H1 (cell line): ENCODE data around the gene ZNF556. TPM values are rescaled to one million over a fixed set of nuclear protein-coding genes. Genes with fewer than 3 reads are reported as not detected.

Experiments used
- CTCF ChIA-PET: fragments of 300-600 bp; sonication (Branson Sonifier 250); formaldehyde crosslinking; loops from one replicate; lab custom pipeline; 2021; ENCODE audit not compliant: partially characterized antibody; lab: Charles Lee
- POLR2A ChIA-PET: fragments of 300-600 bp; sonication (Branson Sonifier 250); formaldehyde crosslinking; loops from one replicate; lab custom pipeline; 2021; ENCODE audit warnings: inconsistent platforms; ENCODE audit not compliant: partially characterized antibody; lab: Charles Lee
- DNase-seq, 2 experiments: peaks; one replicate each; pipeline versions ENCODE4 v3.0.0 to v3.0.0-alpha.2; 2010 to 2022; ENCODE audit warnings: low spot score in 2 of 2, low read depth in 1 of 2, mixed read lengths in 1 of 2
- FAIRE-seq: peaks from 2 replicates; lab custom pipeline; 2011; peaks lifted over from hg19 to GRCh38; lab: Jason Lieb, UNC
- H2AFZ ChIP-seq: 2 replicates; pipeline ENCODE4 v1.8.1; 2012; ENCODE audit warnings: low read length, inconsistent platforms
- H2AK5ac ChIP-seq: 2 replicates; pipeline ENCODE4 v1.6.1; 2013; ENCODE audit warnings: low read depth, low read length
- H2BK120ac ChIP-seq: replicated peaks from 2 replicates; pipeline ENCODE3; 2013; ENCODE audit warnings: low read depth, low read length, inconsistent platforms
- H2BK12ac ChIP-seq: 2 replicates; pipeline ENCODE4 v1.6.1; 2013; ENCODE audit warnings: low read depth, low read length
- H2BK15ac ChIP-seq: 2 replicates; pipeline ENCODE4 v1.6.1; 2013; ENCODE audit warnings: low read length
- H2BK20ac ChIP-seq: 2 replicates; pipeline ENCODE4 v1.6.1; 2013; ENCODE audit warnings: low read length
- H2BK5ac ChIP-seq: 2 replicates; pipeline ENCODE4 v1.6.1; 2013; ENCODE audit warnings: low read depth, low read length
- H3K14ac ChIP-seq: 2 replicates; pipeline ENCODE4 v1.6.1; 2013; ENCODE audit warnings: inconsistent platforms; ENCODE audit not compliant: insufficient read length
- H3K18ac ChIP-seq: 2 replicates; pipeline ENCODE4 v1.6.1; 2013; ENCODE audit warnings: low read length; ENCODE audit errors: extremely low read depth
- H3K23ac ChIP-seq: 2 replicates; pipeline ENCODE4 v1.6.1; 2013; ENCODE audit warnings: inconsistent platforms; ENCODE audit not compliant: insufficient read length
- H3K23me2 ChIP-seq: 2 replicates; pipeline ENCODE4 v1.6.1; 2013; ENCODE audit warnings: low read depth, low read length
- H3K27ac ChIP-seq: 2 replicates; pipeline ENCODE4 v1.6.1; 2011; ENCODE audit warnings: low read depth, low read length, inconsistent platforms
- H3K27me3 ChIP-seq, 4 experiments: replicated peaks in 1 of 4; 1 replicate in 1 of 4; 2 replicates in 3 of 4; pipeline versions ENCODE4 v1.6.1 to v1.8.1; 2011 to 2013; ENCODE audit warnings: low read length in 3 of 4, mild to moderate bottlenecking in 3 of 4, inconsistent platforms in 2 of 4, mixed read lengths in 2 of 4, moderate library complexity in 1 of 4; ENCODE audit not compliant: control insufficient read depth in 3 of 4, insufficient read depth in 3 of 4; ENCODE audit errors: extremely low read depth in 1 of 4
- H3K36me3 ChIP-seq, 4 experiments: 2 replicates each; pipeline versions ENCODE4 v1.6.1 to v1.8.1; 2011 to 2013; ENCODE audit warnings: mild to moderate bottlenecking in 4 of 4, low read length in 3 of 4, moderate library complexity in 2 of 4, control low read depth in 1 of 4, inconsistent platforms in 1 of 4; ENCODE audit not compliant: insufficient read depth in 4 of 4, control insufficient read depth in 2 of 4
- H3K4ac ChIP-seq: replicated peaks from 2 replicates; pipeline ENCODE3; 2013; ENCODE audit warnings: low read length, low read depth, mixed read lengths, inconsistent platforms; ENCODE audit not compliant: insufficient read length
- H3K4me1 ChIP-seq, 4 experiments: replicated peaks in 1 of 4; 1 replicate in 1 of 4; 2 replicates in 3 of 4; pipeline versions ENCODE4 v1.6.1 to v1.8.1; 2011 to 2013; ENCODE audit warnings: low read length in 3 of 4, inconsistent platforms in 2 of 4, mixed read lengths in 1 of 4; ENCODE audit not compliant: insufficient read depth in 4 of 4, control insufficient read depth in 3 of 4
- H3K4me2 ChIP-seq, 2 experiments: 2 replicates each; pipeline versions ENCODE4 v1.6.1 to v1.8.1; 2011 to 2013; ENCODE audit warnings: low read depth in 2 of 2, low read length in 2 of 2, control low read depth in 1 of 2, inconsistent platforms in 1 of 2, mild to moderate bottlenecking in 1 of 2; ENCODE audit not compliant: insufficient read depth in 1 of 2
- H3K4me3 ChIP-seq, 4 experiments: fragments of 200-600, 300-600 bp in 1 of 4; sonication (generic), shearing (Covaris generic), sonication (Bioruptor Twin) in 1 of 4; 2 replicates each; pipeline versions ENCODE4 v1.5.1 to v1.8.1; 2011 to 2016; ENCODE audit warnings: low read length in 4 of 4, low read depth in 3 of 4, control low read depth in 2 of 4, inconsistent platforms in 2 of 4, mild to moderate bottlenecking in 2 of 4, mixed read lengths in 1 of 4, moderate library complexity in 1 of 4; ENCODE audit not compliant: insufficient read depth in 2 of 4; ENCODE audit errors: extremely low read depth in 1 of 4
- H3K56ac ChIP-seq: replicated peaks from 2 replicates; pipeline ENCODE3; 2013; ENCODE audit warnings: low read depth, mild to moderate bottlenecking, mixed read lengths, low read length, inconsistent platforms; ENCODE audit not compliant: insufficient read length
- H3K79me1 ChIP-seq: 2 replicates; pipeline ENCODE4 v1.6.1; 2013; ENCODE audit warnings: low read depth, low read length, control low read depth
- H3K79me2 ChIP-seq, 2 experiments: 2 replicates each; pipeline versions ENCODE4 v1.6.1 to v1.8.1; 2012 to 2013; ENCODE audit warnings: low read length in 2 of 2, mild to moderate bottlenecking in 2 of 2, inconsistent platforms in 1 of 2; ENCODE audit not compliant: insufficient read depth in 2 of 2, control insufficient read depth in 1 of 2
- H3K9ac ChIP-seq, 4 experiments: replicated peaks in 1 of 4; 1 replicate in 1 of 4; 2 replicates in 3 of 4; pipeline versions ENCODE4 v1.6.1 to v1.8.1; 2011 to 2013; ENCODE audit warnings: low read depth in 3 of 4, low read length in 3 of 4, control low read depth in 2 of 4, mild to moderate bottlenecking in 2 of 4, moderate library complexity in 2 of 4, inconsistent platforms in 1 of 4; ENCODE audit errors: extremely low read depth in 1 of 4
- H3K9me3 ChIP-seq, 2 experiments: 2 replicates each; pipeline versions ENCODE4 v1.6.1 to v1.8.1; 2012 to 2013; ENCODE audit warnings: mild to moderate bottlenecking in 2 of 2, moderate library complexity in 2 of 2, control low read depth in 1 of 2, inconsistent platforms in 1 of 2, low read depth in 1 of 2, low read length in 1 of 2, mixed read lengths in 1 of 2; ENCODE audit not compliant: insufficient read depth in 2 of 2
- H4K20me1 ChIP-seq, 2 experiments: replicated peaks in 1 of 2; 2 replicates each; pipeline versions ENCODE3 to v1.8.1; 2011 to 2013; ENCODE audit warnings: inconsistent platforms in 2 of 2, low read length in 2 of 2, mild to moderate bottlenecking in 1 of 2; ENCODE audit not compliant: insufficient read depth in 2 of 2, control insufficient read depth in 1 of 2
- H4K5ac ChIP-seq: 2 replicates; pipeline ENCODE4 v1.6.1; 2013; ENCODE audit warnings: low read length, low read depth, mixed read lengths, inconsistent platforms; ENCODE audit not compliant: insufficient read length
- H4K8ac ChIP-seq: 2 replicates; pipeline ENCODE4 v1.8.0; 2013; ENCODE audit warnings: mild to moderate bottlenecking, moderate library complexity, low read length, inconsistent platforms; ENCODE audit not compliant: insufficient read depth; ENCODE audit errors: extremely low read depth
- H4K91ac ChIP-seq: replicated peaks from 2 replicates; pipeline ENCODE3; 2013; ENCODE audit warnings: low read length, mixed read lengths, inconsistent platforms; ENCODE audit not compliant: insufficient read length
- CBX5 ChIP-seq: fragments of 300-800, 300-1000 bp; sonication (generic); IDR thresholded peaks from 2 replicates; pipeline ENCODE4 v1.7.1; 2016; ENCODE audit warnings: antibody characterized with exemption, low read length, low read depth
- CEBPB ChIP-seq: IDR thresholded peaks from 2 replicates; pipeline ENCODE4 v1.6.1; 2012; ENCODE audit warnings: low read depth, low read length
- CTBP2 ChIP-seq: IDR thresholded peaks from 2 replicates; pipeline ENCODE4 v1.7.0; 2011; ENCODE audit warnings: borderline replicate concordance, mild to moderate bottlenecking, moderate library complexity, mixed read lengths, low read length; ENCODE audit not compliant: insufficient read depth, insufficient read length
- EP300 ChIP-seq, 2 experiments: IDR thresholded peaks; 1 replicate in 1 of 2; 2 replicates in 1 of 2; pipeline ENCODE4 v1.6.1; 2011 to 2012; ENCODE audit warnings: low read depth in 2 of 2, low read length in 2 of 2, mild to moderate bottlenecking in 2 of 2, borderline replicate concordance in 1 of 2, inconsistent platforms in 1 of 2, moderate library complexity in 1 of 2
- EZH2 ChIP-seq: fragments of 200-600 bp; sonication (generic); IDR thresholded peaks from 2 replicates; pipeline ENCODE4 v1.7.1; 2012; ENCODE audit warnings: low read depth, mild to moderate bottlenecking, moderate library complexity, low read length, inconsistent platforms; ENCODE audit not compliant: severe bottlenecking
- GTF2F1 ChIP-seq: IDR thresholded peaks from 2 replicates; pipeline ENCODE4 v1.6.1; 2012; ENCODE audit warnings: low read depth, low read length, improper control_type of control experiment, borderline replicate concordance
- HDAC2 ChIP-seq, 2 experiments: fragments of 300-600 bp in 1 of 2; sonication (generic) in 1 of 2; IDR thresholded peaks; 2 replicates each; pipeline ENCODE4 v1.6.1; 2011 to 2012; ENCODE audit warnings: low read depth in 2 of 2, low read length in 2 of 2, mild to moderate bottlenecking in 2 of 2, moderate library complexity in 2 of 2, borderline replicate concordance in 1 of 2, inconsistent platforms in 1 of 2
- RFX5 ChIP-seq: IDR thresholded peaks from 2 replicates; pipeline ENCODE4 v1.6.1; 2011; ENCODE audit warnings: low read depth, low read length, improper control_type of control experiment, borderline replicate concordance
- TBP ChIP-seq: IDR thresholded peaks from 2 replicates; pipeline ENCODE4 v1.6.1; 2011; ENCODE audit warnings: low read depth, low read length, improper control_type of control experiment
- YY1 ChIP-seq: IDR thresholded peaks from 2 replicates; pipeline ENCODE4 v1.6.1; 2011; ENCODE audit warnings: low read depth, mild to moderate bottlenecking, low read length
- WGBS, 2 experiments: shearing (Covaris generic) in 1 of 2; methylation state at CpG; one replicate each; pipeline versions ENCODE4 v1.1.6 to v1.1.7; 2013 to 2015; ENCODE audit warnings: low lambda C conversion rate in 2 of 2, mixed read lengths in 2 of 2, inconsistent platforms in 1 of 2, low coverage in 1 of 2, missing lambda C conversion rate in 1 of 2; ENCODE audit not compliant: insufficient replicate concordance in 2 of 2, insufficient coverage in 1 of 2, insufficient read length in 1 of 2; ENCODE audit errors: extremely low coverage in 1 of 2, missing lambda C conversion rate in 1 of 2; 5-methylcytosine and 5-hydroxymethylcytosine counted together
- polyA plus RNA-seq, 7 experiments: library from polyadenylated mRNA; depleted of rRNA in 3 of 7; stranded (reverse) in 5 of 7; unstranded in 2 of 7; fragments of >200 nt in 5 of 7; fragments of 200-250 nt in 2 of 7; gene quantifications; 1 replicate in 5 of 7; 2 replicates in 1 of 7; 4 replicates in 1 of 7; pipeline versions ENCODE4 v1.2.1 to v1.2.3, GENCODE V29; 2011 to 2013; ENCODE audit warnings: missing spikeins in 2 of 7, mixed read lengths in 2 of 7
- total RNA-seq: library from RNA; stranded (reverse); fragmentation: NEBNext Ultra II Directional; extraction: Animal tissue kit (Norgen Biotek cat#: 25700); gene quantifications from 2 replicates; pipeline ENCODE4 v1.2.1, GENCODE V29; 2021
- TF ChIP-seq, protein P1 (sequence below): IDR thresholded peaks from 2 replicates; pipeline ENCODE4 v1.6.1; 2012; ENCODE audit warnings: inconsistent platforms

The ZNF556 gene
- total and polyA plus RNA-seq, 2 of the 8 experiments (the other 6 are each of a cell fraction or from before 2014, with no cell fraction given): not detected

- FAIRE-seq (no peak), DNase-seq (no peak)
- peaks cover 0 to 60% of the 10 kb centered on the region in 2 experiments; a peak in 3 of 4 replicates for H3K79me2 ChIP-seq
- TF ChIP-seq TBP: no peak
- TF ChIP-seq, protein P1, sequence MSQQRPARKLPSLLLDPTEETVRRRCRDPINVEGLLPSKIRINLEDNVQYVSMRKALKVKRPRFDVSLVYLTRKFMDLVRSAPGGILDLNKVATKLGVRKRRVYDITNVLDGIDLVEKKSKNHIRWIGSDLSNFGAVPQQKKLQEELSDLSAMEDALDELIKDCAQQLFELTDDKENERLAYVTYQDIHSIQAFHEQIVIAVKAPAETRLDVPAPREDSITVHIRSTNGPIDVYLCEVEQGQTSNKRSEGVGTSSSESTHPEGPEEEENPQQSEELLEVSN: no peak
- no peak for TF ChIP-seq YY1
- TF ChIP-seq GTF2F1: no peak
- TF ChIP-seq CBX5: no peak
- TF ChIP-seq CEBPB: no peak
- TF ChIP-seq RFX5: no peak
- TF ChIP-seq EP300 (IDR thresholded peaks at IDR 0.05; ENCODE audit: borderline replicate concordance in 1 of 2, low read depth in 2 of 2, low read length in 2 of 2): no peak
- TF ChIP-seq EZH2: no peak
- TF ChIP-seq CTBP2: no peak
- no peak for TF ChIP-seq HDAC2 (IDR thresholded peaks at IDR 0.05; ENCODE audit: borderline replicate concordance in 1 of 2, low read depth in 2 of 2, low read length in 2 of 2)
Observed at GRCh38 chr19:2905918-2906519, 38.9 kb downstream of the ZNF556 start.

More at GRCh38 chr19:2905918-2906519, 38.9 kb downstream of the ZNF556 start:
- Histone ChIP-seq H3K4me2 (no peak overlapping the region), H2BK20ac (no peak overlapping the region), H3K27ac (no peak overlapping the region), H3K9ac (no peak overlapping the region), H4K91ac (no peak overlapping the region), H2BK15ac (no peak overlapping the region), H3K4me3 (no peak overlapping the region), H3K56ac (no peak overlapping the region), H2BK12ac (no peak overlapping the region), H2BK5ac (peak overlapping the region; percentile 21; the same call in 1 of the 2 replicates), H3K9me3 (no peaks in the 10 kb centered on the region), H4K5ac (no peak overlapping the region), H3K4ac (no peak overlapping the region), H3K18ac (no peak overlapping the region), H2AK5ac (no peak overlapping the region), H4K8ac (no peak overlapping the region), H3K23ac (no peak overlapping the region), H3K23me2 (0 out of 2 replicates have a peak, but pooled peaks cover 2% of the 10 kb centered on the region), H3K4me1 (peaks cover 3 to 5% (median 4%) of the 10 kb centered on the region in 4 experiments; a peak in 4 of 7 replicates), H2AFZ (no peak overlapping the region), H3K14ac (no peak overlapping the region), H3K36me3 (no peaks in the 10 kb centered on the region; a peak in 1 of 8 replicates), H4K20me1 (peaks cover 2 to 7% of the 10 kb centered on the region in 2 experiments), H3K79me1 (peaks cover 16% of the 10 kb centered on the region), H2BK120ac (no peak overlapping the region), H3K27me3 (no peaks in the 10 kb centered on the region)
- ChIA-PET CTCF (interaction anchor here (1.6 kb wide), 1 partner anchor 22 kb away, joined by 3 read pairs; no protein-coding TSS in a partner anchor), POLR2A (interaction anchor here (0.5 kb wide), 1 partner anchor 10 kb away, joined by 4 read pairs; no protein-coding TSS in a partner anchor)
- WGBS, 2 experiments: 91% methylated on average over 11 of the region's 11 CpGs; no CpG with 5 or more reads in 1 of the 2 experiments
